HepG2 (cell line): ENCODE measurements around the gene NFXL1. TPM values are rescaled to one million over a fixed set of nuclear protein-coding genes. Genes with fewer than 3 reads are reported as not detected.

Experiments
- ARHGAP35 ChIP-seq: sonication (generic); formaldehyde crosslinking; IDR thresholded peaks from 2 replicates; pipeline ENCODE4 v1.9.0; 2022; ENCODE audit warnings: mild to moderate bottlenecking, inconsistent platforms, moderate library complexity, missing genetic modification reagents, borderline replicate concordance
- ATF4 ChIP-seq, 2 experiments: fragments of 450-650 bp in 1 of 2; sonication (generic) in 1 of 2; formaldehyde crosslinking; IDR thresholded peaks; 2 replicates each; pipeline versions ENCODE4 v1.5.0 to v1.8.0; 2020 to 2022; ENCODE audit warnings: mild to moderate bottlenecking in 1 of 2, missing genetic modification reagents in 1 of 2
- BRCA1 ChIP-seq: sonication (generic); formaldehyde crosslinking; IDR thresholded peaks from 2 replicates; pipeline ENCODE4 v1.4.0; 2020; ENCODE audit warnings: missing genetic modification reagents
- CCDC6 ChIP-seq: sonication (generic); formaldehyde crosslinking; IDR thresholded peaks from 2 replicates; pipeline ENCODE4 v1.8.1; 2022; ENCODE audit warnings: mild to moderate bottlenecking, missing genetic modification reagents, moderate library complexity
- FOXJ3 ChIP-seq: sonication (generic); formaldehyde crosslinking; IDR thresholded peaks from 2 replicates; pipeline ENCODE4 v1.4.0; 2020; ENCODE audit warnings: missing genetic modification reagents, mild to moderate bottlenecking, borderline replicate concordance
- FOXP1 ChIP-seq, 2 experiments: fragments of 450-650 bp in 1 of 2; IDR thresholded peaks; 2 replicates each; pipeline ENCODE4 v1.6.1; 2017 to 2018; ENCODE audit warnings: antibody characterized with exemption in 1 of 2
- IKZF4 ChIP-seq: sonication (generic); formaldehyde crosslinking; IDR thresholded peaks from 2 replicates; pipeline ENCODE4 v1.5.1; 2020; ENCODE audit warnings: borderline replicate concordance, mild to moderate bottlenecking, low read depth, missing genetic modification reagents; ENCODE audit errors: not compliant biosample characterization
- MAFG ChIP-seq: sonication (generic); formaldehyde crosslinking; IDR thresholded peaks from 2 replicates; pipeline ENCODE4 v1.5.1; 2020; ENCODE audit warnings: mild to moderate bottlenecking, missing genetic modification reagents
- MXI1 ChIP-seq: IDR thresholded peaks from 3 replicates; pipeline ENCODE4 v1.6.1; 2012; ENCODE audit warnings: low read depth, low read length, inconsistent platforms, borderline replicate concordance
- PRDM4 ChIP-seq: sonication (generic); formaldehyde crosslinking; IDR thresholded peaks from 2 replicates; pipeline ENCODE4 v1.9.0; 2021; ENCODE audit warnings: missing genetic modification reagents, borderline replicate concordance
- SPEN ChIP-seq: sonication (generic); formaldehyde crosslinking; IDR thresholded peaks from 2 replicates; pipeline ENCODE4 v1.5.1; 2020; ENCODE audit warnings: low read depth, mild to moderate bottlenecking, missing genetic modification reagents
- TBX3 ChIP-seq: fragments of 450-650 bp; IDR thresholded peaks from 2 replicates; pipeline ENCODE4 v1.6.1; 2017; ENCODE audit warnings: antibody characterized with exemption, mild to moderate bottlenecking, inconsistent platforms, borderline replicate concordance
- TFE3 ChIP-seq: IDR thresholded peaks from 2 replicates; pipeline ENCODE4 v1.6.1; 2016
- TMF1 ChIP-seq: sonication (generic); formaldehyde crosslinking; IDR thresholded peaks from 2 replicates; pipeline ENCODE4 v1.8.1; 2022; ENCODE audit warnings: low read depth, missing genetic modification reagents
- YEATS4 ChIP-seq: sonication (generic); formaldehyde crosslinking; IDR thresholded peaks from 2 replicates; pipeline ENCODE4 v1.4.0; 2020; ENCODE audit warnings: missing genetic modification reagents, borderline replicate concordance
- ZBTB20 ChIP-seq: sonication (generic); formaldehyde crosslinking; IDR thresholded peaks from 2 replicates; pipeline ENCODE4 v1.8.1; 2023; ENCODE audit warnings: missing genetic modification reagents, low read depth, mild to moderate bottlenecking, borderline replicate concordance
- ZBTB38 ChIP-seq: sonication (generic); formaldehyde crosslinking; IDR thresholded peaks from 2 replicates; pipeline ENCODE4 v1.5.1; 2020; ENCODE audit warnings: mild to moderate bottlenecking, missing genetic modification reagents
- ZFP1 ChIP-seq: IDR thresholded peaks from 2 replicates; pipeline ENCODE4 v1.6.1; 2016
- ZFP36 ChIP-seq: fragments of 150-350 bp; IDR thresholded peaks from 2 replicates; pipeline ENCODE4 v1.6.1; 2018; ENCODE audit warnings: borderline replicate concordance, low read length, low read depth; ENCODE audit not compliant: partially characterized antibody
- ZFP90 ChIP-seq: sonication (generic); formaldehyde crosslinking; IDR thresholded peaks from 2 replicates; pipeline ENCODE4 v1.8.0; 2022; ENCODE audit warnings: missing genetic modification reagents, mild to moderate bottlenecking, inconsistent platforms, borderline replicate concordance
- ZNF253 ChIP-seq: sonication (generic); formaldehyde crosslinking; IDR thresholded peaks from 2 replicates; pipeline ENCODE4 v1.8.0; 2022; ENCODE audit warnings: mild to moderate bottlenecking, missing genetic modification reagents, borderline replicate concordance
- ZNF256 ChIP-seq: sonication (generic); formaldehyde crosslinking; conservative IDR thresholded peaks from 2 replicates; pipeline ENCODE4 v1.4.0; 2020; ENCODE audit warnings: missing genetic modification reagents
- ZNF263 ChIP-seq: sonication (generic); formaldehyde crosslinking; IDR thresholded peaks from 2 replicates; pipeline ENCODE4 v1.4.0; 2020; ENCODE audit warnings: missing genetic modification reagents
- ZNF564 ChIP-seq: sonication (generic); formaldehyde crosslinking; IDR thresholded peaks from 2 replicates; pipeline ENCODE4 v1.8.1; 2023; ENCODE audit warnings: mild to moderate bottlenecking, missing genetic modification reagents
- ZNF598 ChIP-seq: sonication (generic); formaldehyde crosslinking; IDR thresholded peaks from 2 replicates; pipeline ENCODE4 v1.5.1; 2020; ENCODE audit warnings: mild to moderate bottlenecking, missing genetic modification reagents, borderline replicate concordance
- polyA plus RNA-seq, 8 experiments: library from polyadenylated mRNA; depleted of rRNA in 3 of 8; stranded (reverse) in 7 of 8; unstranded in 1 of 8; fragments of >200 nt; fragmentation: Illumina TruSeq in 4 of 8; extraction: Trizol in 4 of 8; gene quantifications; 2 replicates each; pipeline versions ENCODE4 v1.2.1 to v1.2.3, GENCODE V29; 2011 to 2016; ENCODE audit warnings: low read depth in 4 of 8, missing spikeins in 1 of 8, mixed read lengths in 1 of 8; ENCODE audit not compliant: insufficient read depth in 1 of 8
- total RNA-seq, 5 experiments: library from RNA; depleted of rRNA; stranded (reverse); fragments of >200 nt; fragmentation: Illumina TruSeq; extraction: Trizol; gene quantifications; 2 replicates each; pipeline ENCODE4 v1.2.3, GENCODE V29; 2016; ENCODE audit warnings: low read depth in 1 of 5

NFXL1 gene
- total and polyA plus RNA-seq, 2 of the 13 experiments (the other 11 are each of a cell fraction or from before 2014, with no cell fraction given): 12.0 to 18.6 TPM

- TF ChIP-seq TFE3 (CRISPR knock-in tag) (no peak), BRCA1 (CRISPR knock-in tag) (no peak), TBX3 (no peak), ZNF253 (CRISPR knock-in tag) (no peak), ZFP90 (CRISPR knock-in tag) (peak; percentile 60), ZBTB20 (CRISPR knock-in tag) (no peak), ZNF256 (no peak), MXI1 (no peak), ZFP1 (no peak), ZBTB38 (CRISPR knock-in tag) (no peak), ARHGAP35 (CRISPR knock-in tag) (no peak), ZNF263 (CRISPR knock-in tag) (no peak), ZFP36 (no peak), IKZF4 (CRISPR knock-in tag) (no peak), PRDM4 (CRISPR knock-in tag) (no peak), FOXP1 (IDR thresholded peaks at IDR 0.05) (no peak), FOXP1 (CRISPR knock-in tag; IDR thresholded peaks at IDR 0.05) (no peak), YEATS4 (CRISPR knock-in tag) (peak; percentile 56; the same call in 1 of the 2 replicates), ZNF598 (CRISPR knock-in tag) (no peak), TMF1 (CRISPR knock-in tag) (0 out of 2 replicates have a peak, but pooled peaks have one; percentile 42), FOXJ3 (CRISPR knock-in tag) (peak; percentile 23; the same call in 1 of the 2 replicates), CCDC6 (no peak), ATF4 (CRISPR knock-in tag; IDR thresholded peaks at IDR 0.05) (no peak), MAFG (CRISPR knock-in tag) (no peak), SPEN (CRISPR knock-in tag) (no peak), ZNF564 (CRISPR knock-in tag) (no peak)
Measured at GRCh38 chr4:47836641-47837093, 77.7 kb downstream of the NFXL1 start (continued).
